DND-41 (cell line): Measurements from ENCODE around the gene RPL36A.

Source experiments
- ATAC-seq: fragments of 200-7000 bp; cut with Tn5 transposase; 3 replicates; pipeline ENCODE4 v1.9.1; 2021; ENCODE audit warnings: low read depth; ENCODE audit not compliant: insufficient read depth
- DNase-seq: peaks from one replicate; pipeline ENCODE4 v3.0.0-alpha.2; 2020
- H2AFZ ChIP-seq: 2 replicates; pipeline ENCODE4 v1.6.0; 2012; ENCODE audit warnings: low read depth, low read length
- H3K27ac ChIP-seq: 2 replicates; pipeline ENCODE4 v1.5.1; 2012; ENCODE audit warnings: low read length, inconsistent platforms
- H3K27me3 ChIP-seq: fragments of 200-600 bp; sonication (generic); 2 replicates; pipeline ENCODE4 v1.6.0; 2012; ENCODE audit warnings: low read length, mild to moderate bottlenecking, inconsistent platforms; ENCODE audit not compliant: insufficient read depth, poor library complexity
- H3K36me3 ChIP-seq: 2 replicates; pipeline ENCODE4 v1.5.1; 2012; ENCODE audit warnings: low read length, inconsistent platforms; ENCODE audit not compliant: insufficient read depth
- H3K4me1 ChIP-seq: 2 replicates; pipeline ENCODE4 v1.5.1; 2012; ENCODE audit warnings: mild to moderate bottlenecking, low read length; ENCODE audit not compliant: insufficient read depth
- H3K4me2 ChIP-seq: 2 replicates; pipeline ENCODE4 v1.6.0; 2012; ENCODE audit warnings: mild to moderate bottlenecking, moderate library complexity, low read length, inconsistent platforms; ENCODE audit not compliant: insufficient read depth
- H3K4me3 ChIP-seq, 2 experiments: fragments of 200-600 bp in 1 of 2; shearing (Covaris generic) in 1 of 2; 2 replicates each; pipeline ENCODE4 v1.5.1; 2012 to 2016; ENCODE audit warnings: inconsistent platforms in 2 of 2, low read length in 2 of 2, mild to moderate bottlenecking in 2 of 2, low read depth in 1 of 2, moderate library complexity in 1 of 2
- H3K79me2 ChIP-seq: 2 replicates; pipeline ENCODE4 v1.6.0; 2012; ENCODE audit warnings: low read length, inconsistent platforms; ENCODE audit not compliant: insufficient read depth
- H3K9ac ChIP-seq: 2 replicates; pipeline ENCODE4 v1.6.0; 2012; ENCODE audit warnings: low read depth, mild to moderate bottlenecking, inconsistent platforms, low read length, moderate library complexity
- H3K9me3 ChIP-seq: 2 replicates; pipeline ENCODE4 v1.5.1; 2012; ENCODE audit warnings: low read length, moderate library complexity, mild to moderate bottlenecking, inconsistent platforms; ENCODE audit not compliant: insufficient read depth, severe bottlenecking
- H4K20me1 ChIP-seq: 2 replicates; pipeline ENCODE4 v1.6.0; 2012; ENCODE audit warnings: low read length; ENCODE audit not compliant: insufficient read depth
- CTCF ChIP-seq: IDR thresholded peaks from 2 replicates; pipeline ENCODE4 v1.5.1; 2012; ENCODE audit warnings: borderline replicate concordance, low read length, moderate library complexity, mild to moderate bottlenecking; ENCODE audit not compliant: poor library complexity, severe bottlenecking; ENCODE audit errors: extremely low read depth
- EZH2 ChIP-seq: IDR thresholded peaks from 3 replicates; pipeline ENCODE4 v1.6.1; 2012; ENCODE audit warnings: borderline replicate concordance, low read depth, mild to moderate bottlenecking, moderate library complexity, low read length, inconsistent platforms; ENCODE audit not compliant: severe bottlenecking

Gene RPL36A

GRCh38 chrX:101362116-101362515, 28.7 kb upstream of the RPL36A start:
- no peaks in the 10 kb centered on the region for H3K9me3 ChIP-seq
- no peaks in the 10 kb centered on the region for H4K20me1 ChIP-seq
- no peaks in the 10 kb centered on the region for H3K36me3 ChIP-seq
- no peak for ATAC-seq
- H3K9ac ChIP-seq, result no peak overlapping the region
- no peak overlapping the region for H3K4me2 ChIP-seq
- TF ChIP-seq EZH2 (no peak), CTCF (no peak)
- no peaks in the 10 kb centered on the region for H3K27me3 ChIP-seq
- H3K27ac ChIP-seq, result no peak overlapping the region
- DNase-seq, result no peak
- H3K4me3 ChIP-seq, result no peak overlapping the region
- no peaks in the 10 kb centered on the region for H3K79me2 ChIP-seq
- no peaks in the 10 kb centered on the region for H3K4me1 ChIP-seq
- H2AFZ ChIP-seq, result no peak overlapping the region

GRCh38 chrX:101362757-101363156, 28.1 kb upstream of the RPL36A start:
- no peak for TF ChIP-seq CTCF
- TF ChIP-seq EZH2, result no peak
- Histone ChIP-seq H2AFZ (no peak overlapping the region), H3K4me3 (no peak overlapping the region), H3K4me2 (no peak overlapping the region), H3K4me1 (no peaks in the 10 kb centered on the region), H4K20me1 (no peaks in the 10 kb centered on the region), H3K9ac (no peak overlapping the region), H3K27me3 (no peaks in the 10 kb centered on the region), H3K79me2 (no peaks in the 10 kb centered on the region), H3K9me3 (no peaks in the 10 kb centered on the region), H3K27ac (no peak overlapping the region), H3K36me3 (no peaks in the 10 kb centered on the region)
- DNase-seq, result no peak
- no peak for ATAC-seq

- DNase-seq (no peak), ATAC-seq (no peak)
- H4K20me1 ChIP-seq, result no peaks in the 10 kb centered on the region
- no peaks in the 10 kb centered on the region for H3K4me1 ChIP-seq
- no peaks in the 10 kb centered on the region for H3K79me2 ChIP-seq
- no peak overlapping the region for H3K9ac ChIP-seq
- H3K27me3 ChIP-seq, result no peaks in the 10 kb centered on the region
- no peak overlapping the region for H3K4me3 ChIP-seq
- no peak overlapping the region for H3K27ac ChIP-seq
- no peak overlapping the region for H3K4me2 ChIP-seq
- no peaks in the 10 kb centered on the region for H3K9me3 ChIP-seq
- H3K36me3 ChIP-seq, result no peaks in the 10 kb centered on the region
- TF ChIP-seq EZH2 (no peak), CTCF (no peak)
- H2AFZ ChIP-seq, result no peak overlapping the region
These were observed 25.5 kb upstream of the RPL36A start for GRCh38 chrX:101365301-101365795.

- ATAC-seq (no peak), DNase-seq (no peak)
- TF ChIP-seq EZH2 (no peak), CTCF (no peak)
- Histone ChIP-seq H3K4me2 (no peak overlapping the region), H3K9me3 (no peaks in the 10 kb centered on the region), H3K4me1 (no peaks in the 10 kb centered on the region), H4K20me1 (no peaks in the 10 kb centered on the region), H3K79me2 (no peaks in the 10 kb centered on the region), H3K9ac (no peak overlapping the region), H3K27me3 (no peaks in the 10 kb centered on the region), H2AFZ (no peak overlapping the region), H3K36me3 (no peaks in the 10 kb centered on the region), H3K27ac (no peak overlapping the region), H3K4me3 (no peak overlapping the region)
These were observed 22.0 kb upstream of the RPL36A start for GRCh38 chrX:101368800-101369199.
